GM19397 (cell line): Measurements from ENCODE around the gene C11orf21.

ENCODE experiments used
- ATAC-seq: cut with Tn5 transposase; IDR thresholded peaks from one replicate; pipeline ENCODE4 v1.9.1; 2021; ENCODE audit warnings: mild to moderate bottlenecking, moderate library complexity; ENCODE audit not compliant: unreplicated experiment

C11orf21 gene

GRCh38 chr11:2273311-2273710 lies 28.4 kb downstream of the C11orf21 start:
- ATAC-seq: no peak

GRCh38 chr11:2272946-2273280 lies 28.8 kb downstream of the C11orf21 start:
- ATAC-seq: no peak

GRCh38 chr11:2272228-2272945 lies 29.3 kb downstream of the C11orf21 start:
- no peak for ATAC-seq

GRCh38 chr11:2271327-2272227 lies 30.1 kb downstream of the C11orf21 start:
- no peak for ATAC-seq

GRCh38 chr11:2271077-2271326 lies 30.7 kb downstream of the C11orf21 start:
- ATAC-seq: no peak

GRCh38 chr11:2270322-2271076 lies 31.2 kb downstream of the C11orf21 start, which contains the start of gene ASCL2:
Gene ASCL2, minus strand, starts transcription at chr11:2270588. Its CDS starts 256 bp downstream, at chr11:2270332.
- ATAC-seq: no peak

GRCh38 chr11:2269601-2270321 lies 32.0 kb downstream of the C11orf21 start:
- ATAC-seq: no peak

- ATAC-seq: no peak
Observed at GRCh38 chr11:2268729-2269600, 32.8 kb downstream of the C11orf21 start.

- no peak for ATAC-seq
Observed at GRCh38 chr11:2267851-2268728, 33.6 kb downstream of the C11orf21 start.

GRCh38 chr11:2267306-2267850 lies 34.3 kb downstream of the C11orf21 start:
- ATAC-seq: no peak

GRCh38 chr11:2266586-2267305 lies 35.0 kb downstream of the C11orf21 start:
- no peak for ATAC-seq

GRCh38 chr11:2265854-2266585 lies 35.7 kb downstream of the C11orf21 start:
- ATAC-seq: no peak

GRCh38 chr11:2265396-2265795 lies 36.3 kb downstream of the C11orf21 start:
- no peak for ATAC-seq

- ATAC-seq: no peak
Observed at GRCh38 chr11:2264366-2265053, 37.2 kb downstream of the C11orf21 start.

- ATAC-seq: no peak
Observed at GRCh38 chr11:2263724-2264360, 37.9 kb downstream of the C11orf21 start.

- ATAC-seq: no peak
Observed at GRCh38 chr11:2263071-2263565, 38.6 kb downstream of the C11orf21 start.
